HFF-Myc (cell line): ENCODE results near the gene MAP7D2.
"Not testable (repeated sequence)": the region's sequence is repeated elsewhere in the genome, so short reads cannot be mapped to it uniquely, and the experiment has no call there.

Source experiments
- DNase-seq: peaks from one replicate; pipeline ENCODE4 v3.0.0-alpha.2; 2011; ENCODE audit warnings: low read depth; ENCODE audit errors: extremely low read depth
- H3K4me3 ChIP-seq: replicated peaks from 2 replicates; pipeline ENCODE4 v1.5.1; 2011; ENCODE audit warnings: low read depth, mild to moderate bottlenecking, control low read depth, low read length
- CTCF ChIP-seq: IDR thresholded peaks from 2 replicates; pipeline ENCODE4 v1.5.1; 2012; ENCODE audit warnings: mild to moderate bottlenecking, low read depth, low read length, control low read depth; ENCODE audit errors: missing control alignments

Gene MAP7D2

GRCh38 chrX:20132666-20133065 lies 16.0 kb upstream of the MAP7D2 start:
- no peak overlapping the region for H3K4me3 ChIP-seq
- no peak for DNase-seq
- TF ChIP-seq CTCF: no peak

- no peak for TF ChIP-seq CTCF
- no peak overlapping the region for H3K4me3 ChIP-seq
- no peak for DNase-seq
Measured at GRCh38 chrX:20130357-20130756, 13.7 kb upstream of the MAP7D2 start.

GRCh38 chrX:20129547-20129946 lies 12.8 kb upstream of the MAP7D2 start:
- no peak for TF ChIP-seq CTCF
- H3K4me3 ChIP-seq: no peak overlapping the region
- DNase-seq: no peak

- H3K4me3 ChIP-seq: no peak overlapping the region
- no peak for DNase-seq
Measured at GRCh38 chrX:20128670-20129069, 12.0 kb upstream of the MAP7D2 start.

GRCh38 chrX:20127440-20127839 lies 10.7 kb upstream of the MAP7D2 start:
- not testable (repeated sequence) for H3K4me3 ChIP-seq, DNase-seq

More at GRCh38 chrX:20128670-20129069, 12.0 kb upstream of the MAP7D2 start:
- TF ChIP-seq CTCF: no peak

GRCh38 chrX:20126833-20127232 lies 10.1 kb upstream of the MAP7D2 start:
- not testable (repeated sequence) for DNase-seq, H3K4me3 ChIP-seq

GRCh38 chrX:20124964-20125363 lies 8.3 kb upstream of the MAP7D2 start:
- TF ChIP-seq CTCF: no peak
- DNase-seq: no peak

GRCh38 chrX:20118065-20118824 lies 1.5 kb upstream of the MAP7D2 start:
- no peak for DNase-seq
- no peak for TF ChIP-seq CTCF
- no peak overlapping the region for H3K4me3 ChIP-seq

More at GRCh38 chrX:20124964-20125363, 8.3 kb upstream of the MAP7D2 start:
- no peak overlapping the region for H3K4me3 ChIP-seq
